ENCODE results near the gene LZTFL1. TPM values are rescaled to one million over a fixed set of nuclear protein-coding genes. Genes with fewer than 3 reads are reported as not detected.

Gene LZTFL1
- total RNA-seq, 1 experiment from 2014 or later, result 21.0 TPM

- no peak for DNase-seq (ENCODE audit: low read depth, low spot score)
- ATAC-seq, result no peak
- Histone ChIP-seq H3K27me3 (ENCODE audit: insufficient read depth, low read length) (no peaks in the 10 kb centered on the region), H3K4me3 (replicated peaks in 1 of 2; ENCODE audit: low read depth in 1 of 2, low read length in 2 of 2) (no peak overlapping the region), H3K9me2 (ENCODE audit: insufficient read depth) (no peaks in the 10 kb centered on the region), H4K20me1 (ENCODE audit: insufficient read depth) (no peaks in the 10 kb centered on the region), H3K4me1 (ENCODE audit: control insufficient read depth in 1 of 2, insufficient read depth in 2 of 2, low read length in 2 of 2) (peaks cover 37 to 42% of the 10 kb centered on the region in 2 experiments), H3K27ac (ENCODE audit: low read depth, low read length) (no peak overlapping the region), H3K4me2 (ENCODE audit: low read length) (no peak overlapping the region), H3K9me3 (ENCODE audit: control insufficient read depth in 1 of 2, insufficient read depth in 1 of 2, low read depth in 1 of 2, low read length in 2 of 2) (no peaks in the 10 kb centered on the region), H2AFZ (ENCODE audit: low read depth, low read length, poor library complexity, severe bottlenecking) (no peak overlapping the region), H3K36me3 (ENCODE audit: control insufficient read depth in 1 of 2, insufficient read depth in 2 of 2, low read length in 2 of 2) (peaks cover 0 to 2% of the 10 kb centered on the region in 2 experiments; a peak in 1 of 4 replicates), H3K9ac (ENCODE audit: low read length) (no peak overlapping the region), H3K79me2 (ENCODE audit: insufficient read depth, low read length) (no peaks in the 10 kb centered on the region)
- ChIA-PET RAD21 (ENCODE audit: low non-redundant PET in 1 of 2, low total read pairs in 2 of 2, uncharacterized antibody in 2 of 2, unreplicated experiment in 2 of 2) (no interaction called here), CTCF (no interaction called here), POLR2A (no interaction called here)
- intact Hi-C loops (cut with micrococcal nuclease), result no loop called here
- BruUV-seq (replicated peaks), result no TSS peak
- no peak for TF ChIP-seq SP1 (IDR thresholded peaks at IDR 0.05; ENCODE audit: low read depth)
- TF ChIP-seq POLR2AphosphoS5 (IDR thresholded peaks at IDR 0.05; ENCODE audit: low read depth, low read length), result no peak
- TF ChIP-seq ZNF274 (IDR thresholded peaks at IDR 0.05; ENCODE audit: low read depth, low read length), result no peak
- no peak for TF ChIP-seq TCF7L2 (IDR thresholded peaks at IDR 0.05; ENCODE audit: borderline replicate concordance, extremely low read depth, insufficient read depth, insufficient read length)
- TF ChIP-seq, protein P1, sequence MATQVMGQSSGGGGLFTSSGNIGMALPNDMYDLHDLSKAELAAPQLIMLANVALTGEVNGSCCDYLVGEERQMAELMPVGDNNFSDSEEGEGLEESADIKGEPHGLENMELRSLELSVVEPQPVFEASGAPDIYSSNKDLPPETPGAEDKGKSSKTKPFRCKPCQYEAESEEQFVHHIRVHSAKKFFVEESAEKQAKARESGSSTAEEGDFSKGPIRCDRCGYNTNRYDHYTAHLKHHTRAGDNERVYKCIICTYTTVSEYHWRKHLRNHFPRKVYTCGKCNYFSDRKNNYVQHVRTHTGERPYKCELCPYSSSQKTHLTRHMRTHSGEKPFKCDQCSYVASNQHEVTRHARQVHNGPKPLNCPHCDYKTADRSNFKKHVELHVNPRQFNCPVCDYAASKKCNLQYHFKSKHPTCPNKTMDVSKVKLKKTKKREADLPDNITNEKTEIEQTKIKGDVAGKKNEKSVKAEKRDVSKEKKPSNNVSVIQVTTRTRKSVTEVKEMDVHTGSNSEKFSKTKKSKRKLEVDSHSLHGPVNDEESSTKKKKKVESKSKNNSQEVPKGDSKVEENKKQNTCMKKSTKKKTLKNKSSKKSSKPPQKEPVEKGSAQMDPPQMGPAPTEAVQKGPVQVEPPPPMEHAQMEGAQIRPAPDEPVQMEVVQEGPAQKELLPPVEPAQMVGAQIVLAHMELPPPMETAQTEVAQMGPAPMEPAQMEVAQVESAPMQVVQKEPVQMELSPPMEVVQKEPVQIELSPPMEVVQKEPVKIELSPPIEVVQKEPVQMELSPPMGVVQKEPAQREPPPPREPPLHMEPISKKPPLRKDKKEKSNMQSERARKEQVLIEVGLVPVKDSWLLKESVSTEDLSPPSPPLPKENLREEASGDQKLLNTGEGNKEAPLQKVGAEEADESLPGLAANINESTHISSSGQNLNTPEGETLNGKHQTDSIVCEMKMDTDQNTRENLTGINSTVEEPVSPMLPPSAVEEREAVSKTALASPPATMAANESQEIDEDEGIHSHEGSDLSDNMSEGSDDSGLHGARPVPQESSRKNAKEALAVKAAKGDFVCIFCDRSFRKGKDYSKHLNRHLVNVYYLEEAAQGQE (IDR thresholded peaks at IDR 0.05; ENCODE audit: low read depth), result no peak
- no peak for TF ChIP-seq EGR1 (IDR thresholded peaks at IDR 0.05; ENCODE audit: low read depth)
- TF ChIP-seq ELF1 (IDR thresholded peaks at IDR 0.05; ENCODE audit: borderline replicate concordance, low read depth), result no peak
- no peak for TF ChIP-seq MAX (IDR thresholded peaks at IDR 0.05)
- no peak for TF ChIP-seq ZFX (IDR thresholded peaks at IDR 0.05)
- TF ChIP-seq ZBTB33 (IDR thresholded peaks at IDR 0.05; ENCODE audit: extremely low read depth, insufficient replicate concordance, low read length), result no peak
Observed at GRCh38 chr3:45821127-45821526, 20.8 kb downstream of the LZTFL1 start.
